ENCODE results near the gene SYCP2. TPM values are rescaled to one million over a fixed set of nuclear protein-coding genes. Genes with fewer than 3 reads are reported as not detected.

The SYCP2 gene
- polyA plus RNA-seq, 1 donor (not counting 4 experiments of a cell fraction or from before 2014, with no cell fraction given): 0.12 TPM

- dilution Hi-C loops (cut with MboI; ENCODE audit: extremely low pct_ligation_motif_present, low sequenced_read_pairs): no loop called here
- Histone ChIP-seq H4K20me1 (ENCODE audit: control insufficient read depth, extremely low read depth, insufficient read depth, low read length) (no peaks in the 10 kb centered on the region), H3K36me3 (ENCODE audit: control insufficient read depth in 2 of 2, extremely low read depth in 1 of 2, insufficient read depth in 2 of 2, low read length in 2 of 2) (no peaks in the 10 kb centered on the region), H3K79me2 (ENCODE audit: control insufficient read depth, insufficient read depth, low read length) (peaks cover 24% of the 10 kb centered on the region), H3K4me3 (ENCODE audit: control insufficient read depth in 2 of 3, extremely low read depth in 1 of 3, insufficient read depth in 2 of 3, low read depth in 1 of 3, low read length in 3 of 3) (no peak overlapping the region), H3K9ac (ENCODE audit: control insufficient read depth, extremely low read depth, insufficient read depth, low read length) (no peak overlapping the region), H3K4me2 (ENCODE audit: control insufficient read depth, extremely low read depth, insufficient read depth, low read depth, low read length) (peak overlapping the region; percentile 79), H3K27ac (ENCODE audit: control insufficient read depth, insufficient read depth, low read length) (no peak overlapping the region), H3K9me1 (ENCODE audit: control insufficient read depth, extremely low read depth, insufficient read depth, low read length) (no peaks in the 10 kb centered on the region), H2AFZ (ENCODE audit: control insufficient read depth, low read length) (no peak overlapping the region), H3K4me1 (ENCODE audit: control insufficient read depth, extremely low read depth, insufficient read depth, low read length) (peaks cover 36% of the 10 kb centered on the region), H3K9me3 (ENCODE audit: control insufficient read depth, low read depth, low read length) (no peaks in the 10 kb centered on the region), H3K27me3 (ENCODE audit: control insufficient read depth, extremely low read depth, insufficient read depth, low read length) (no peaks in the 10 kb centered on the region)
- FAIRE-seq (no peak), DNase-seq (ENCODE audit: low read depth, low spot score) (no peak)
- TF ChIP-seq EZH2 (IDR thresholded peaks at IDR 0.05; ENCODE audit: low read length) (no peak), CTCF (optimal IDR thresholded peaks at IDR 0.05 in 1 of 3, IDR thresholded peaks at IDR 0.05 in 1 of 3, conservative IDR thresholded peaks at IDR 0.05 in 1 of 3; ENCODE audit: extremely low read depth in 1 of 3, insufficient read depth in 2 of 3, low read length in 3 of 3) (no peak)
Observed at GRCh38 chr20:59937150-59937549, 3.7 kb upstream of the SYCP2 start.

DNA sequence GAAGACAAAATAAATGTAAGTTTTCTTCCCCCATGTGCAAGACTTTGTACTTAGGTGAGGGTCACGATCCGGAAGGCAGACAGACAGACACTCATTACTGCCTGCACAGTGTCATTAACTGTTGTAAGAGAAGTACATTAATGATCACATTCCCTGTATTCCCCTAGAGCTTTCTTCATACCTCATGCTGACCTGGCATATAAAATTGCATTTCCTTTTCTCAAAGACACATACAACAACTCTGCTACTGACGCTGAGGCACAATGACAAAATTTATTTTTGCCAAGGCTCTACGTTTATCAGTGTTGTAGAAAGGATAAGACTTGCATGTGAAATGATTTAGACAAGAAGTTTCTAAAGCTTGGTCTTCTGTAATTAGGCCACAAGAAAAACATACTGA is 3.0 kb upstream of the SYCP2 start:
- peaks cover 32% of the 10 kb centered on the region for H3K4me1 ChIP-seq (ENCODE audit: control insufficient read depth, extremely low read depth, insufficient read depth, low read length)
- H3K27me3 ChIP-seq (ENCODE audit: control insufficient read depth, extremely low read depth, insufficient read depth, low read length): no peaks in the 10 kb centered on the region
- no peaks in the 10 kb centered on the region for H3K9me3 ChIP-seq (ENCODE audit: control insufficient read depth, low read depth, low read length)
- dilution Hi-C loops (cut with MboI; ENCODE audit: extremely low pct_ligation_motif_present, low sequenced_read_pairs): no loop called here
- H3K27ac ChIP-seq (ENCODE audit: control insufficient read depth, insufficient read depth, low read length): no peak overlapping the region
- H4K20me1 ChIP-seq (ENCODE audit: control insufficient read depth, extremely low read depth, insufficient read depth, low read length): no peaks in the 10 kb centered on the region
- no peaks in the 10 kb centered on the region for H3K9me1 ChIP-seq (ENCODE audit: control insufficient read depth, extremely low read depth, insufficient read depth, low read length)
- no peak for FAIRE-seq
- no peaks in the 10 kb centered on the region for H3K36me3 ChIP-seq (ENCODE audit: control insufficient read depth in 2 of 2, extremely low read depth in 1 of 2, insufficient read depth in 2 of 2, low read length in 2 of 2)
- TF ChIP-seq EZH2 (IDR thresholded peaks at IDR 0.05; ENCODE audit: low read length) (no peak), CTCF (optimal IDR thresholded peaks at IDR 0.05 in 1 of 3, IDR thresholded peaks at IDR 0.05 in 1 of 3, conservative IDR thresholded peaks at IDR 0.05 in 1 of 3; ENCODE audit: extremely low read depth in 1 of 3, insufficient read depth in 2 of 3, low read length in 3 of 3) (no peak)
- no peak overlapping the region for H3K4me3 ChIP-seq (ENCODE audit: control insufficient read depth in 2 of 3, extremely low read depth in 1 of 3, insufficient read depth in 2 of 3, low read depth in 1 of 3, low read length in 3 of 3)
- no peak overlapping the region for H3K9ac ChIP-seq (ENCODE audit: control insufficient read depth, extremely low read depth, insufficient read depth, low read length)
- H3K79me2 ChIP-seq (ENCODE audit: control insufficient read depth, insufficient read depth, low read length): peaks cover 18% of the 10 kb centered on the region
- no peak for DNase-seq (ENCODE audit: low read depth, low spot score)
- H3K4me2 ChIP-seq (ENCODE audit: control insufficient read depth, extremely low read depth, insufficient read depth, low read depth, low read length): peak overlapping the region; percentile 20
- H2AFZ ChIP-seq (ENCODE audit: control insufficient read depth, low read length): no peak overlapping the region

All from keratinocyte (primary cell).